Activated T-helper 1 cell treated with anti-CD3 and anti-CD28 coated beads, Interleukin-2, amount 50 U/mL, for 16 hours (primary cell): ENCODE results near the gene SLC37A4.
A peak's percentile ranks its signal among the peaks of the same experiment; 100 is the strongest.
"Not testable (repeated sequence)": the region's sequence is repeated elsewhere in the genome, so short reads cannot be mapped to it uniquely, and the experiment has no call there.

Experiments used
- DNase-seq, 2 donors: peaks; one replicate each; pipeline ENCODE4 v3.0.0-alpha.2; 2020; ENCODE audit warnings: low read depth in 1 of 2, low spot score in 1 of 2

The SLC37A4 gene

GRCh38 chr11:119018074-119018938 is 12.4 kb downstream of the SLC37A4 start, which contains the start of the genes RPS25 and TRAPPC4:
Gene RPS25 (minus strand): TSS chr11:119018343. CDS start chr11:119018284, 59 bp downstream.
Gene TRAPPC4 (plus strand): TSS chr11:119018766. CDS start chr11:119018796, 30 bp downstream.
- DNase-seq = peak; percentile 90 to 91

GRCh38 chr11:119017377-119017776 is 13.3 kb downstream of the SLC37A4 start:
- not testable (repeated sequence) for DNase-seq

- no peak for DNase-seq
These were observed 14.3 kb downstream of the SLC37A4 start for GRCh38 chr11:119016216-119017009.

DNA sequence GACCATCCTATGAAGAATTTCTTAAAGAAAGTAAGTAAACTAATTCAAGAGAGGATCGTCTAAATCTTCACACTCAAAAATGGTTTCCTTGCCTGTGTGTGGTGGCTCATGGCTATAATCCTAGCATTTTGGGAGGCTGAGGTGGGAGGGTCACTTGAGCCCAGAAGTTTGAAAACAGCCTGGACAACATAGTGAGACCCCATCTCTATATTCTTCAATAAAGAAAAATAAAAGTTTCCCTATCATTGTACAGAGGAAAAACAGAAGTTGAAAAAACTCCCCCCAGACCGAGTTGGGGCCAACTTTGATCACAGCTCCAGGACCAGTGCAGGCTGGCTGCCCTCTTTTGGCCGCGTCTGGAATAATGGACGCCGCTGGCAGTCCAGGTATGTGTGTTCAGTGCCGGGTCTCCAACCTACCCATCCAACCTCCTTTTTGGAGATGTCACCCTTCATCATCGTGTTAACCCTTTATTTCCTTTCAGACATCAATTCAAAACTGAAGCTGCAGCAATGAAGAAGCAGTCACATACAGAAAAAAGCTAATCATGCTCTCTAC is 15.5 kb downstream of the SLC37A4 start:
- no peak for DNase-seq

DNA sequence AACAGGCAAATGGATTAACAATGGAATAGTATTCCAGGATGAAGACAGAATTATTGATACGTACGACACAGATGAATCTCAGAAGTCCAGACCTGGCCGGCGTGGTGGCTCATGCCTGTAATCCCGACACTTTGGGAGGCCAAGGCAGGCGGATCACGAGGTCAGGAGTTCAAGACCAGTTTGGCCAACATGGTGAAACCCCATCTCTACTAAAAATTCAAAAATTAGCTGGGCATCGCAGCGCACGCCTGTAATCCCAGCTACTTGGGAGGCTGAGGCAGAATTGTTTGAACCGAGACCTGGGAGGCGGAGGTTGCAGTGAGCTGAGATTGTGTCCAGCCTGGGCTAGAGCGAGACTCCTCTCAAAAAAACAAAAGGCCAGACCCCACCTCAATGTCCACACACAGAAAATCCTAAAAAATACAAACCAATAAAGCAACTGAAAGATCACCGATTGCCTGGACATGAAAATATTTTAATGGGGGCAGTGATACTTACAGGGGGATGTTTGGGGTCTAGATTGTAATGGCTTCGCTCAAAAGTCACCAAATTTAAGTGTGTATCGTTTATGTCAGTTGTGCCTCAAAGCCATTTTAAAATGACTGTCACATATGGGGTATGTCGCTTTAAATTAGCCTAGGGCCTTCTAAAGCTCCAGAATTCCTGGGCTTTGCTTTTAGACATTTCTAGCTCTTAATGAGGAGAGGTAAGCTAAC is 16.3 kb downstream of the SLC37A4 start:
- DNase-seq = no peak

- no peak for DNase-seq
These were observed 18.0 kb downstream of the SLC37A4 start for GRCh38 chr11:119012629-119013170.

DNA sequence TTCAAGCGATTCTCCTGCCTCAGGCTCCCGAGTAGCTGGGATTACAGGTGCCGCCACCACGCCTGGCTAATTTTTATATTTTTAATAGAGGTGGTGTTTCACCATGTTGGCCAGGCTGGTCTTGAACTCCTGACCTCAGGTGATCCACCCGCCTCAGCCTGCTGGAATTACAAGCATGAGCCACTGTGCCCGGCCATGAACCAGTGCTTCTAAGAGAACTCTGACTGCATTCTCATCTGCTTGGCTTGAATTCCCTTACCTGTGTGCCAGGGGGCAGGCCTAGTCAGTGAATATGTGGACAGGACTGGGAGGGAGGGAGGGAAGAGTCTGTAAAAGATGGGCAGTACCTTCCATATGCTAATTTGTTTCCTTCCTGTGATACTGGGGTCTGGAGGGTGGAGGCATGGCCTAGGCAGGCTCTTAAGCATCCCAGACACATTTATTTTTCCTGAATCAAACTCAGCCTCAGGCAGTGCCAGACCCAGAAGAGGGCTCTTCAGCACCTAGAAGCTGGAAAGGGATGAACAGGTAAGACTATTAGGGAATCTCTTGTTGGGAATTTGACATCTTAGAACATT is 19.1 kb downstream of the SLC37A4 start:
- no peak for DNase-seq

DNA sequence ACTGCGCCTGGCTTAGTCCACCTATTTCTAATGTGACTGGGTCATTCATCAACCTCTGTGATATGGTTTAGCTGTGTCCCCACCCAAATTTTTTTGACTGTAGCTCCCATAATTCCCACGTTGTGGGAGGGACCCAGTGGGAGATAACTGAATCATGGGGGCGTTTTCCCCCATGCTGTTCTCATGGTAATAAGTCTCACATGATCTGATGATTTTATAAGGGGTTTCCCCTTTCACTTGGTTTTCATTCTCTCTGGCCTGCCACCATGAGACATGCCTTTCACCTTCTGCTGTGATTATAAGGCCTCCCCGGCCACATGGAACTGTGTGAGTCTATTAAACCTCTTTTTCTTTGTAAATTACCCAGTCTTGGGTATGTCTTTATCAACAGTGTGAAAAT is 24.0 kb downstream of the SLC37A4 start:
- no peak for DNase-seq

GRCh38 chr11:119000906-119001305 is 29.8 kb downstream of the SLC37A4 start:
- no peak for DNase-seq

DNA sequence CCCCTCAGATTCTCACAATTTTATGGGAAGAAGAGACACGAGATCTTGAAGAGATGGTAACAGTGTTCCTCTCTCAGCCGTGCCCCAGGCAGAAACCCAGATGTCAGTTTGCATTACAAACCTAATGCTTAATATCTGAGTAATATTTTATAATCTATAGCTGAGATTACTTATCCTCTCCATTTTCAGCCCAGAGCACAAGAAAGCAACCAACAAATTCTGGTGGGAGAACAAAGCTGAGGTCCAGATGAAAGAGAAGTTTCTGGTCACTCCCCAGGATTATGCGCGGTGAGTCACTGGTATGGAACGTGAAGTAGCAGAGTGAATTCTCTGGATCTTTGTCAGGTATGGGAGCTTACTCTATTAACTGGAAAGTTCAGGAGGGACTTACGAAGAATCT is 31.9 kb downstream of the SLC37A4 start:
- DNase-seq = no peak

- no peak for DNase-seq
These were observed 32.3 kb downstream of the SLC37A4 start for GRCh38 chr11:118998388-118998717.

DNA sequence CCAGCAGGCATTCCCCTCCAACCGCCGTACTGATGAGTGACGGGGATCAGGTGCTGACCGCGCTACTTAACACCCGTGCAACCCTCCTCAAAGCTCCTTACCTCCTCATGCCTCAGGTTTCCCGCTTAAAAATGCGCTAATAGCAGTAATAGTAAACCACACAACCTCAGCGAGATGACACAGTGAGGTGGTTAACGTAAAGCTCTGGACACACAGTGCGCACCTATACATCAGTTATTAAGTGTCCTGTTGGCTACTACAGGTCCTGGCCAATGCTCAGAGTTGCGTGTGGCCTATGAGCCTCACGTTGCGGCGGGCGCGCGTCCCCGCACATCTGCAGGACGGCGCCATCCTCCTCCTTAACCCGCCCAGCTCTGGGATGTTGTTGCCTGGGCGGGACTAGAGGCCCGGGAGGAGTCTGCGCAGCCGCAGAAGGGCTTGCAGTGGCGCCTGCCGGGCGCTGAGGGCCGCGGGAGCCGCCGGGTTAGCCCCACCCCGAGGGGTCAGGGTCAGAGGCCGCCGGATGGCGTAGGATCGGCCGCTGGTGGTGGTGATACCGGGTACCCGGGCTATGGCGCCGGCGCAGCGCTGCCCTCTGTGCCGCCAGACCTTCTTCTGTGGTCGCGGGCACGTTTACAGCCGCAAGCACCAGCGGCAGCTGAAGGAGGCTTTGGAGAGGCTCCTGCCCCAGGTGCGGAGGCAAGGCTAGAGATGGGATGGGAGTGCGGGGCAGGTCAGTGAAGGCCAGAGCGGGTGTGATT is 32.9 kb downstream of the SLC37A4 start, which contains the start of gene CENATAC:
CENATAC (plus strand) TSS at position 512 of the 761 bp plus-strand sequence; CDS start at position 572, 60 bp downstream.
- DNase-seq = peak; percentile 92 to 95

GRCh38 chr11:118996926-118997626 is 33.6 kb downstream of the SLC37A4 start:
- DNase-seq = peak in 1 of 2 donors; percentile 19

- not testable (repeated sequence) for DNase-seq
These were observed 39.1 kb downstream of the SLC37A4 start for GRCh38 chr11:118991486-118992038.

DNA sequence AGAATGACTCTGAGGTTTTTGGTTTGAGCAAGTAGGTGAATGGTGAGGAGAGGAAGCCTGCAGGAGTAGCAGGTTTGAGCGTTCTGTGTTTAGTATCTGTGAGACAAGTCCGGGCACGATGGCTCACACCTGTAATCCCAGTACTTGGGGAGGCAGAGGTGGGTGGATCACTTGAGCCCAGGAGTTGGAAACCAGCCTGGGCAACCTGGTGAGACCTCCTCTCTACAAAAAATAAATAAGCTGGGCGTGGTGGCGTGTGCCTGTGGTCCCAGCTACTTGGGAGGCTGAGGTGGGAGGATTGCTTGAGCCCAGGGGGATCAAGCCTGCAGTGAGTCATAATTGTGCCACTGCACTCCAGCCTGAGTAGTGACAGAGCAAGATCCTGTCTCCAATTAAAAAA is 42.4 kb downstream of the SLC37A4 start:
- no peak for DNase-seq

- DNase-seq = no peak
These were observed 45.9 kb downstream of the SLC37A4 start for GRCh38 chr11:118984825-118985224.

GRCh38 chr11:118984337-118984736 is 46.3 kb downstream of the SLC37A4 start:
- DNase-seq = not testable (repeated sequence)

DNA sequence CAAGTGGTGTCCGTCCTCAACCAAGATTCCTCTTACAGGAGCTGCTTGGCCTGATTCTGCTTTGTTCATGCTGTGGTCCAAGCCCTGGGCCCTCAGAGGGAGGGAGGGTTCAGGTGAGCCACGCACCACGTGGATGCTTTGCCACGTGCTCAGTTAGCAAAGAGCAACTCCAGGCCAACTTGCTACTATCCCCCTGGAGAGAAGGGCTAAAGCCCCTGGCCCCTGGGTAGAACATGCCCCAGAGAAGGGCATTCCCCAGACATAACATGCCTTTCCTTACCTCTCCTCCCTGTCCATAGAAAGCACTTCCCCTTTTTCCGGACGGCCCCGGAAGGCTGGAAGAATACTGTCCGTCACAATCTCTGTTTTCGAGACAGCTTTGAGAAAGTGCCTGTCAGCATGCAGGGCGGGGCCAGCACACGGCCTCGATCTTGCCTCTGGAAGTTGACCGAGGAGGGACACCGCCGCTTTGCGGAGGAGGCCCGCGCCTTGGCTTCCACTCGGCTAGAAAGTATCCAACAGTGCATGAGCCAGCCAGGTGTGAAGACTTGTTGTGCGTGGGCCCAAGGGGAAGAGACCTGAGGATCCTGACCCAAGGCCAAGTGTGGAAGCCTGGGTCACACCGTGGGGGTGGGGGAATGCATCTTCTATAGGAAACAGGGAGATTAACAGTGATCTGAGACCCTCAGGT is 50.3 kb downstream of the SLC37A4 start:
- no peak for DNase-seq
